DMS153 (cell line): Measurements from ENCODE around the gene RNPEPL1.

ENCODE experiments used
- DNase-seq: peaks from one replicate; lab custom pipeline; 2025; lab: John Stamatoyannopoulos, UW

RNPEPL1 gene

DNA sequence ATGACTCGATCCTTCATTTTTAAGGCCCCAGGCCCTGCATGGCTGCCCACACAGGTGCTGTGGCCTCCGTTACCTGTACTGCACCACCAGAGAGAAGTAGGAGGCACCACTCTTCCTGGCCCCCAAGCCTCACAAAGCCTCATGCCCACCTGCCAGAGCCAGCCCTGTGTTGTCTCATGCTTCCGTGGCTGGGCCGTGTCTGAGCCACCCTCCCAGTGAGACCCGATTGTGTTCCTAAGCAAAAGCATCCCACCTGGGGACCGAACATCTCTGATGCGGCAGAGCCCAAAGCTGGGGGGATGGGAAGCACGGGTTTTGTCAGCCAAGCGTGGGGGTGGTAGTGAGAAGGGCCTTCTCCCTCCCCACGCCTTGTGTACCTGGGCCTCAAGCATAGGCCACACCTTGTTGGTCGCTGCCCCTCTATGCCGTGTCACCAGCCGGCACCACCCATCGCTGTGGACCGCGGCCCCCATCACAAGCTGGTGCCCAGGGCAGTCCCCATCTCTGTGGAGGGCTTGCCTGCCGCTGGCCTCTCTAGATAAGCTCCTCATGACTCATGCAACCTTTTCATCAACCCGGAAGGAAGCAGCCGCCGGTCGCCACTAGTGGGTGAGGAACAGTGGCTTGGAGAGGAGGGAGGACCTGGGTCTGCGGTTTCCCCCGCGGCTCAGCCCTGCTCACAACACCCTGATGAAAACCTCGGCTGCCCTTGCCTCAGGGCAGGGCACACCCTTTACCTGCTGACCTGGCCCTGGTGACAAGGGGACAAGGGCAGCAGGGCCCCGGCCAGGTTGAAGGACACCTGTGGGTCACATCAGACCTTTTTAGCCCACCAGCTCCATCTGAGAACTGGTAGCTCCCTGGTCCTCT is 2.7 kb upstream of the RNPEPL1 start:
- peak; percentile 75 for DNase-seq

DNA sequence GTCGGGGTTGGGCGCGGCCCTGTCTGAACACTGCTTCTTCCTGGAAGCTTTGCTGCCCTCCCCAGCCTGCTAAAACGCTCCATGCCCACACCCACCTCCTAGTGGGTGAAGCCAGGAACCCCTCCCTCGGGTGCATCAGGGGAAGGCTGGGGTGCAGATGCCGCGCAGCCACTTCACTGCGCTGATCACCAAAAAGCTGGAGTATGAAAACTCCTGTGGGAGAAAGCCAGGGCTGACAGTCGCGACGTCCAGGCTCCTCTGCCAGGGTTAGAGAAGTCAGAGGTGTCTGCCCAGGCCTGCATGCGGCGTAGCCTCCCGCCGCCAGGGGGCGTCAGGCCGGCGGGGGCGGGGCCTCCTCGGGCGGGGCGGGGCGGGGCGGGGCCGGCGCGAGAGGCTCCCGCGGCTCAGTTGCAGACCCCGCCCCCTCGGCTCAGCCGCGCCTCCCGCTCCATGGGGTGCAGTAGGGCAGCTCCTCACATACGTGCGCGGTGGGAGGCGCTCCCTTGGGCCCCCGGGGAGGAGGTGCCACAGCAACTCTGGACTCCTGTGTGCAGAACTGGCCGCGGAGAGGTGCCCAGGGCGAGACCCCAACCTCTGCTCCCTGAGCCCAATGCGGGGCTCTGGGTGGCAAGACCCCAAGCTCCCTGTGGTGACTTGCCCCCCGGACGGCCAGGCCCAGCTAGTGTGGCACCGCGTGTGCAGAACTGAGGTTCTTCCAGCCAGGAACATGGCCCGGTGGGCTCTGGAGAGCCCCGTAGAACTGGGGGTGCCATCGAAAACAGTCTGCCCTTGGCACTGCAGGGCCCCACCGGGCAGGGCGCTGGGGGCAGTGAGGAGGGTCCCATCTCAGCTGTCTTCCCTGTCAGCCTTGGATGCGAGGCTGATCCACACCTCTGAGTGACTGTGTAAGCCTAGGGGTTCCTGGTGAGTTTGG is 1.8 kb upstream of the RNPEPL1 start:
- DNase-seq: peak; percentile 79

DNA sequence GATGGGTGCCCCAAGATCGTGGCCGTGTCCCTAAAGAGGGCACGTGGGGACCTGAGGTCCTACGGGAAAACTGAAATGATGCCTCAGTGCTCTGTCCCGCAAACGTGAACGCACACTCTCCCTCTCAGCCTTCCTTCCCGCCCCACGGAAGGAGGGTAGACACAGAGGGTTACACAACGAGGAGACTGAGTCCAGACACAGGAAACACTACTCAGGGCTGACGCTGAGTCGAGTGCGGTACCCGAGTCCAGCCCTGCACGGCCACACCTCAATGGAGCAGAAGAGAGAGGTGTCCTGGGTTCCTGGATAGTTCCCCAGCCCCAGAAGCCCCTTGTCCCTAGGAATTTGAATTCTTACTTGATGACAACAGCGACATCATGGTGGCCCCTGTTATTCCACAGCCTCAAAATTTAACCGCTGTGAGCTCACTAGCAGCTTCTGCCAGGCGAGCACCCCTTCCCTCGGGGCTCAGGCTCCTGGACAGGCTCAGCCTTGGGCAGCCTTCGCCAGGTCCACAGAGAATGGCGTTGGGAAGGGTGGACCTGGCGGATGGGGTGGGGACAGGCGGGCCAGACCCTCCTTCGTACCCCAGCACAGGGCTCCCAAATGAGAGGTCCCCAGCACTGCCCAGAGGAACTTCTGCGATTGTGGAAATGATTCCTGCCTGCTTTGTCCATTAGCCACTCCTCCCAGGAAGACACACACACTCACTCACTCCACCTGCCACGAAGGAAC is 980 bp upstream of the RNPEPL1 start:
- no peak for DNase-seq

DNA sequence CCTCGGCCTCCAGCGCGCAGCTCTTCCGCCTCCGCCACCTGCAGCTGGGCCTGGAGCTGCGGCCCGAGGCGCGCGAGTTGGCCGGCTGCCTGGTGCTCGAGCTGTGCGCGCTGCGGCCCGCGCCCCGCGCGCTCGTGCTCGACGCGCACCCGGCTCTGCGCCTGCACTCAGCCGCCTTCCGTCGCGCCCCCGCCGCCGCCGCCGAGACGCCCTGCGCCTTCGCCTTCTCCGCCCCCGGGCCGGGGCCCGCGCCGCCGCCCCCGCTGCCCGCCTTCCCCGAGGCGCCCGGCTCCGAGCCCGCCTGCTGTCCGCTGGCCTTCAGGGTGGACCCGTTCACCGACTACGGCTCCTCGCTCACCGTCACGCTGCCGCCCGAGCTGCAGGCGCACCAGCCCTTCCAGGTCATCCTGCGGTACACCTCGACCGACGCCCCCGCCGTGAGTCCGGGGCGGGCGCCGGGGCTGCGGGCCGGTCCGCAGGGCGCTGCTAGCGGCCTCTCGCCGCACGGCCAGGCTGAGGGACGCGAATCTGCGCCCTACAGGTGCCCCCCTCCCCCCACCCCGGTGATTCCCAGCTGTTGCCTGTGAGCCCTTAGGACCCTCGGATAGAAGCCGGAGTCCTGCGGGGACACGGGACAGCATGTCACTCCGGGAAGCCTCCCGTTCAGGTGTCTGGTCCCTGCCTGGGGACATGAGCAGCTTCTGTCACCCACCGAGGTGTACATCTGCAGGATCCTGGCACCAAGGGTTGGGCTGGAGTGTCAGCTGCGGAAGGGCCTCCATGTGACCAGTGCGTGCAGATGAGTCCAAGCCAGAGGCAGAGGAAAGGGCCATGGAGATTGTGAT is 616 bp downstream of the RNPEPL1 start:
- peak; percentile 12 for DNase-seq

DNA sequence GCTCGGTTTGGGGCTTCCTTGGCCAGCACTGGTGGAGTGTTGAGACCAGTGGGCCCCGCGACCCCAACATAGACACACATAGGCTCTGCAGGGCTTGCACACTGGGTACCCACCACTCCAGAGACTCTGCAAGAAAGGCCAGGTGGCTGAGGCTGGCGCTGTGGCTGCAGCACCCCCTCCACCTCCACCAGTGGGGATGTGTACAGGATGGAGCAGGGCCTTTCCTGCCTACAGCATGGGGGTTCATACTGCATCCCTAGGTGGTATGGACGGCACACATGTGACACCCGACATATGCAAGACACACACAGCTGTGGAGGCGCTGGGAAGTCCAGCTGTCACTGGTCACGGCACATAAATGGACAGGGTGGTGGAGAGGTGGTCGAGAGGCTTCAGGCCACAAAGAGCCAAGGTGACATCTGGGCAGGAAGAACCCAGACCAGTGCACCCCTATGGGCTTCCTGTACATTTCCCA is 1.3 kb downstream of the RNPEPL1 start:
- no peak for DNase-seq

DNA sequence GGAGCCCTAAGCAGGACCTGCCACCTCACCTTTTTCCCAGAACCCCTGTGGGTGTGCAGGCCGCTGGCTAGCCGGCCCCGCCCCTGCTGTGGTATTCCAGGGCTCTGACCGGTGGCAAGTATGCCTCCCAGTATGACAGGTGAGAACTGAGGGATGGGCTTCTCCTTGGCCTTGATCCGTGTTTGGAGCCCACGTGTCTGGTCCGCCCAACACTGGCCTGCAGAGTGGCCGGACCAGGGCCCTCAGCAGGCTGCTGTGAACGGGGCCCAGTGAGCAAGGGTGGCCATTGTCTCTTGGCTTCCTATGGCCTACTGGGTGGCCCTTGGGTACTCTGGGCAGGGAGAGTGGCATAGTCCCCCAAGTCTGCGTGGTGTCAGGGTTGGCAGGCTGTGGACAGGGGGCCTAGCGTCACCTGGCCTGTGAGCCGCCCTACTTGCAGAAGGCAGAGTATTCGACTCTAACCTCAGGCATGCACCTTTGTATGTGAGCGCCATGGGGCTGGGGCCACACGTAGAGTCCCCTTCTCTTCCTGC is 1.8 kb downstream of the RNPEPL1 start:
- no peak for DNase-seq

DNA sequence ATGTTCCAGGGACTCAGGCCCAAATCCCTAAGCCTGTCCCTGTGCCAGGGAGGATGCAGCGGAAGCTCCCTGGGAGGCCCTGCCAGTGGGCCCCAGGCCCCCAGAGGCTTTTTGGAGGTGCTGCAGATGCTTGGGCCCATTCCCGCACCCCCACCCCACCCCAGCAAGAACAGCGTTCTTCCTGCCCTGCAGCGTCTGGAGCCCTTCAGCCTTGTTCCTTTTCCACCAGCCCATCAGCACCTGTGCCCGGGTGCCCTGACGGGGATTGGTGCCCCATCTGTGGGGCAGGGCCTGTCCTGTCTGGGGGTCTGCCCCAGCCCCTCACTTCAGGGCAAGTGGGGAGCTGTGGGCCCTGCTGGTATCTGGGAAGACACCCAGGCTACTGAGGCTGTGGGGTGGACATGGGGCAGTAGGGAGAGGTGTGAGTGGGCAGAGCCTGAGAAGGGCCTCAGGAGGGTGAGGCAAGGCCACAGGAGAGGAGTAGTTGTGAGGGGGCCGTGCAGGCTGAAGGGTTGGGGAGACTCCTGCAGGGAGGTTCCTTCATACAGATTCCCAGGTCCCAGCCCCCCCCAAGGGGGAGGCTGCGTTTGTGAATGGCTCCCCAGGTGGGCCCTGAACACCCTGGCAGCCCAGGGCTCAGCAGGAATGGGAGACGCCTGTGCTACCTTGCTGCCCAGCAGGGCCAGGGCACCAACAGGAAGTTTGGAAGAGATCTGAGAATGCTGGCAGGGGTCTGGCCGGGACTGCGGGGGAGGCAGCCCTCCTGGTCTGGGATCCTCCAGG is 2.4 kb downstream of the RNPEPL1 start:
- DNase-seq: no peak

DNA sequence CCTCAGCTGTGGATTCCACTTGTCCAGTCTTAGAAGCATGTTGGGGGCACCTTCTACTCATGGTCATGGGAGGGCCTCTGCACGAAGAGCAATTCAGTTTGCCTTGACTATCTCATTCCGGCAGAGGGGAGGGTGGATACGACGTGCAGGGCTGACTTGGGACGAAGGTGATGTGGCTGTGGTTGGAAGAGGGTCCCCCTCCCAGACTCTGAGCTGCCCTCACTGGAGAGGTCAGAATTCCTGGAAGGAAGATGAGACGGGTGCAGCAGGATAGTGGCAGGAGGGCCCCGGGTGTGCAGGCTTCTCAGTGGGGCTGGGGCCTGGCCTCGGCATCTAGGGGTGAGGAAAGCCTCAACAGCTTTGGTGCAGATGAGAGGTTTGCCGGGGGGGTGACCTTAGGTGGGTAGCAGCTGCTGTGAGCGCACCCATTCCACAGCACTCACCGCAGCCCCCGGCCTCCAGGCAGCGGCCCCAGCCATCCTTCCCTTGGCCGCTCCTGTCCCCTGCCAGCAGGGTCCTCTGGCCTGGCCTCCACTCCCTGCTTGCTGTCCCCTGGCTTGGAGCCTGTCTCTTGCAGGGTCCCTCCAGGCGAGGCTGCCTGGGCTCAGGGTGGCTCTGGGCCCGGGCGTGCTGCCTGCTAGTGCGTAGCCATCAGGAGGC is 3.2 kb downstream of the RNPEPL1 start:
- no peak for DNase-seq

DNA sequence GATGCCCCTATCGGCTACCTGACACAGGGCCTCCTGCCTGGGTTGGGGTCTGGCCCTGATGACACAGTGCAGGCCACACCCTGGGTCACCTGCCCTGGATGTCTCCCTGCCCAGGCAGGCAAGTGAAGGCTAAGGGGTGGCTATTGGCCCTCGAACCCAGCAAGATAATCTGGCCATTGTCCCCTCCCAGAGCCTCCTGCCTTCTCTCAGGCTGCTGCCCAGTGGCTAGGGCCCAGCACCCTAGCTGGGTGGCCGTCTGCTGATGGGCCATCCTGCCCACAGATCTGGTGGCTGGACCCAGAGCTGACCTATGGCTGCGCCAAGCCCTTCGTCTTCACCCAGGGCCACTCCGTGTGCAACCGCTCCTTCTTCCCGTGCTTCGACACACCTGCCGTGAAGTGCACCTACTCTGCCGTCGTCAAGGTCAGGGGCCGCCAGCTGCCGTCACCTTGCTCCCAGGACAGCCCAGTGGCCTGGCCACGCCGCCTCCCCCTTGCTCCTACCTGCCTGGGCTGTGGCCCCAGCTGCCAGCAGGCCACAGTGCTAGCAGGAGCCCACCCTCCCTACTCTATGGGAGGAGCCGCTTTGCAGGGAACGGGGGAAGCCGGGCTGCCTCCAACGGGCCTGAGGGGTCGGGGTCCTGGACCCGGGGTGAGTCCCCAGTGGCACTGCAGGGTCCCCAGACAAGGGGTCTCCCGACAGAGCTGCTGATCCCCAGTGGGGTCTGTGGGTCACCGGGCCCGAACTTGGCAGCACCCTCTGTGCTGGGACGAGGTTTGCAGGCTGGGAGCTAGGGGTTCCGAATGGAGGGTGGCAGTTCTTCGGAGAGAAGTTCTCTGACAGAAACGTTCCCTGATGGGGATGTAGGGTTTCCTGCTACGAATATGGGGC is 4.1 kb downstream of the RNPEPL1 start:
- no peak for DNase-seq

DNA sequence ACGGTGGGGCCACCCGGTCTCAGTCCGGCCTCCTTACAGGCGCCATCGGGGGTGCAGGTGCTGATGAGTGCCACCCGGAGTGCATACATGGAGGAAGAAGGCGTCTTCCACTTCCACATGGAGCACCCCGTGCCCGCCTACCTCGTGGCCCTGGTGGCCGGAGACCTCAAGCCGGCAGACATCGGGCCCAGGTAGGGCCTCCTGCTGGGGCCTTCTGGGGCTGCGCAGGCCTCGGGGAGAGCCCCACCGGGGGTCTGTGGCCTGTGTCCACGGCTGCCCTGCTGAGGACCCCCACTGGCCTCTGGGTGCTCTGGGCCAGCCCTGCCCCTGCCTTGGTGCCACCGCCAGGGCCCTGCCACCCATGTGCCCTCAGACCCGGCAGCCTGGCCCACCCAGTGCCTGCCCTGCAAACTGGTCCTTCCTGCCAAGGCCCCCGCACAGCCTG is 4.8 kb downstream of the RNPEPL1 start:
- no peak for DNase-seq

DNA sequence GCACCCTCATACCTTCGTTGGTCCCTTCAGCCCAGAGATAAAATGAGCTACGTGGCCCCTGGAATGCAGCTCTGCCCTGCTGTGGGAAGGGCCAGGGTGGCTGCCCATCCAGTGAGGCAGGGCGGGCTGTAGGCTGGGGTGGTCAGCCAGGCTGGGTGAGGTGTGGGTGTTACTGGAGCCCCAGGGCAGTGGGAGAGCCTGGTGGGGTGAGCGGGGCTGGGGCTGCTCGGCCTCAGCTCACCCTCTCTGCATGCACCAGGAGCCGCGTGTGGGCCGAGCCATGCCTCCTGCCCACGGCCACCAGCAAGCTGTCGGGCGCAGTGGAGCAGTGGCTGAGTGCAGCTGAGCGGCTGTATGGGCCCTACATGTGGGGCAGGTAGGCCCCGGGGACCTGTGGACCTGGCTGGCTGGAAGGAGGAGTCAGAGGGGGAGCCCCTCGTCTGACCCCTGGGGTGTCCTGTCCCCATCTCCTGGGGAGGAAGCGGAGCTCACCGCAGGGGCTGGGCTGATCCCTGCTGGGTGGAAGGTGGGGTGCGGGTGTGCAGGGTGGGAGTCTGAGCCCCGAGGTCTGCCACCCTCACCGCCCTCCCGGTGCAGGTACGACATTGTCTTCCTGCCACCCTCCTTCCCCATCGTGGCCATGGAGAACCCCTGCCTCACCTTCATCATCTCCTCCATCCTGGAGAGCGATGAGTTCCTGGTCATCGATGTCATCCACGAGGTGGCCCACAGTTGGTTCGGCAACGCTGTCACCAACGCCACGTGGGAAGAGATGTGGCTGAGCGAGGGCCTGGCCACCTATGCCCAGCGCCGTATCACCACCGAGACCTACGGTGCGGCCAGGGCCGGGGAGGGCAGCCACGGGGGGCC is 5.5 kb downstream of the RNPEPL1 start:
- DNase-seq: no peak

DNA sequence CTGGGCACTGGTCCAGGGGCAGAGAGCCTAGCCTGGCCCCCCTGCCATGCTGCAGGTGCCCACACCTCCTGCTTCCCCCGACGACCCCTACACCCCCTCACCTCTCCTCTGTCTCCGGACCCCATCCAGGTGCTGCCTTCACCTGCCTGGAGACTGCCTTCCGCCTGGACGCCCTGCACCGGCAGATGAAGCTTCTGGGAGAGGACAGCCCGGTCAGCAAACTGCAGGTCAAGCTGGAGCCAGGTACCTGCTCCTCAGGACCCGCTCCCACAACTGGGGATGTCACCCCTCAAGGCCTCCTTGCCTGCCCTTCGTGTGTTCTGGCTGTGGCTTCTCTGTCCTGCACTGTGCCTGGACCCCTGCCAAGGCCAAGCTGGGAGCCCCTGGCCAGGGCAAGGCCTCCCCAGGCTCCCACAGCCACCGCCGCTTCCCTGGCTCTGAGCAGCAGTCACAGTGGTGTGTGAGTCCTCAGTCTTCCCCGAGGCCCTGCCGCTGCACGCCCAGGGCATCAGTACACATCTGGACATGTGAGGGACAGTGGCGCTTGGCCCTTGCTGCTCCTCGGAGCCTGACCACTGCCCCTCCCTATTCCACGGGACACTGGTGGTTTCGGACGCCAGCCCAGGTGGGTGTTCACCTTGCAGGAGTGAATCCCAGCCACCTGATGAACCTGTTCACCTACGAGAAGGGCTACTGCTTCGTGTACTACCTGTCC is 6.3 kb downstream of the RNPEPL1 start:
- DNase-seq: no peak

DNA sequence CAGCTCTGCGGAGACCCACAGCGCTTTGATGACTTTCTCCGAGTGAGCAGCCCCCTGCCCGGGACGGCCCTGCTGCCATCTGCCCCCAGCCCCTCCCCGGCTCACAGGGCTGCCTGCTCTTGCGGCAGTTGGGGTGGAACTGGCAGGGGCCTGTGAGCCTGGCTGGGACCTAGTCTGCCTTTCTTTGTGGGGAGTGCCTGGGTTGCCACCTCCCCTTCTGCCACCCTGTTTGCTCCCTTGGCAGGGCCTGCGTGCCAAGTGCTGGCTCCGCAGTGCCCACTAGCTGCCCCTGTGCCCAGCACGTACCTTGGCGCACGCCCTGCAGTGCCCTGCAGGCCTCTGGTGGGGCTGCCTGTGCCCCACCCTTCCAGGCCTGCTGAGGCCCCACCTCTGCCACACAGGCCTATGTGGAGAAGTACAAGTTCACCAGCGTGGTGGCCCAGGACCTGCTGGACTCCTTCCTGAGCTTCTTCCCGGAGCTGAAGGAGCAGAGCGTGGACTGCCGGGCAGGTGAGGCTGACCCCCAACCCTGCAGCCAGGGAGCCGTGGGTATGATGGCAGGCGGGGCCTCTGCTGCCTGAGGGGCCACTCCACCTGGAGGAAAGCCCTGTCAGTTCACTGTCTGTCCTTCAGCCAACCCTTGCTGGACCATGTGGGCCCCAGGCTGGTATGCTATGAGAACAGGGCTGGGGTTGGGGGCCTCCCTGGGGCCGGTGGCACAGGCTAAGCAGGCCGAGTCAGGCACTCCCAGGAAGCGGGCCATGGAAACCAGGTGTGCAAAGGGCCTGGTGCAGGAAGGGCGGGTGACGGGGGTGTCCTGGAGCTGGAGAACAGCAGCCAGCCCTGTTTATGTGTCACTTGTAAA is 7.0 kb downstream of the RNPEPL1 start:
- DNase-seq: no peak

DNA sequence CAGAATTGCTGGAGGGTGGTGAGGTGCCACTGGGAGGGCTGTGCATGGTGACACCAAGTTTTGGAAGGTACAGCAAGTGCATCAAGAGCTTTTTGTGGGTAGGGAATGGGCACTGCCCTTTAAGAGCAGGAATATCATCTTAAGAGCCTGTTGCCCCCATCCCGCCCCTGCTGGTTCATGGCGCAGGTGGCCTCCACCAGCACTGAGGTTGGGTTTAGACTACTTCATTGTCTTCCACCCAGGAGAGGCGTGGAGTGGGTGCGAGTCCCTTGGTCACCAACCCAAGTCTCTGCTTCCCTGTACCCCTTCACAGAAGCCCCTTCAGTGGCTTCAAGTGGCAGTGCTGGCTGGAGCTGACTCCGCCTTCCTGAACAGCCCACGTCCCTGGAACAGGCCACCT is 7.8 kb downstream of the RNPEPL1 start:
- no peak for DNase-seq

DNA sequence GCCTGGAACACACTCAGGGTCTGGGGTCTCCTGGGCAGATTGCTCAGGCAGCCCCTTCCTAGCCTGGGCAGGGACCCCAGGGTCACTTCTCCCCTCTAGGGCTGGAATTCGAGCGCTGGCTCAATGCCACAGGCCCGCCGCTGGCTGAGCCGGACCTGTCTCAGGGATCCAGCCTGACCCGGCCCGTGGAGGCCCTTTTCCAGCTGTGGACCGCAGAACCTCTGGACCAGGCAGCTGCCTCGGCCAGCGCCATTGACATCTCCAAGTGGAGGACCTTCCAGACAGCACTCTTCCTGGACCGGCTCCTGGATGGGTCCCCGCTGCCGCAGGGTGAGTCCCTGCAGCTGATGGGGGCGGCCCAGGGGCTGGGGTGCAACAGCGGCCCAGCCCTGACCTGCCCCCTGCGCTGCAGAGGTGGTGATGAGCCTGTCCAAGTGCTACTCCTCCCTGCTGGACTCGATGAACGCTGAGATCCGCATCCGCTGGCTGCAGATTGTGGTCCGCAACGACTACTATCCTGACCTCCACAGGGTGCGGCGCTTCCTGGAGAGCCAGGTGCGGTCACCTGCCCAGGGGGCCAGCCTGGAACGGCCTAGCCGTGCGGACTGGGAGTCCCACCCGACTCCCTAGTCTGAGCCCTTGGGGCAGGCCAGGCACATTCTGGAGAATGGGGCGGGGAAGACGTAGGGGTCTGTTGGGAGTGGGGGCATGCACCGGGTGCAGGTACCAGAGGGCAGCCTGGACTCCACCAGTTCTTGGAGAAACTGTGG is 8.3 kb downstream of the RNPEPL1 start:
- DNase-seq: no peak
